MM.1S (cell line): ENCODE results near the gene SCN2A.

Source experiments
- CTCF ChIP-seq: fragments of 300-600 bp; sonication (generic); IDR thresholded peaks from 2 replicates; pipeline ENCODE4 v1.5.1; 2016; ENCODE audit warnings: antibody characterized with exemption, low read length, mixed read lengths
- EZH2phosphoT487 ChIP-seq: fragments of 300-600 bp; sonication (generic); IDR thresholded peaks from 2 replicates; pipeline ENCODE4 v1.6.1; 2018; ENCODE audit warnings: antibody characterized with exemption, low read length

- no peak for TF ChIP-seq EZH2phosphoT487
- no peak for TF ChIP-seq CTCF
Observed at GRCh38 chr2:165410276-165410675, 171.1 kb downstream of the SCN2A start.
